ENCODE results near the gene TXNDC2.
A peak's percentile ranks its signal among the peaks of the same experiment; 100 is the strongest.
"Not testable (repeated sequence)": the region's sequence is repeated elsewhere in the genome, so short reads cannot be mapped to it uniquely, and the experiment has no call there.

The TXNDC2 gene

DNA sequence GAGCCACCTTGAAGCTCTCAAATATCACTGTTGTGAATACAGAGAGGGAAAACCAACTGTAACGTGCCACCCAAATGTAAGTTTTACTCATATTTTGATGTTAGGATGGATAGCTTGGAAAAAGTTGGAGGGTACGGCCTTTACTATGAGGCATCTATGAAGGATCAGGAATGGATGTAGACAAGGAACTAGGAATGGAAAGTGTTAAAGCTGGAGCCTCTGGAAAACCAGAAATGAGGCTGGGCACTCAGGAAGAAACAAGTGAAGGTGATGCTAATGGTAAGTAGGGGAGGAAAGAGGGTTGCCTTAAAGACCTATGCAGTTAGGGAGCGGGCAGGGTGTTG lies 204 bp downstream of the TXNDC2 start:
- no peak for DNase-seq

DNA sequence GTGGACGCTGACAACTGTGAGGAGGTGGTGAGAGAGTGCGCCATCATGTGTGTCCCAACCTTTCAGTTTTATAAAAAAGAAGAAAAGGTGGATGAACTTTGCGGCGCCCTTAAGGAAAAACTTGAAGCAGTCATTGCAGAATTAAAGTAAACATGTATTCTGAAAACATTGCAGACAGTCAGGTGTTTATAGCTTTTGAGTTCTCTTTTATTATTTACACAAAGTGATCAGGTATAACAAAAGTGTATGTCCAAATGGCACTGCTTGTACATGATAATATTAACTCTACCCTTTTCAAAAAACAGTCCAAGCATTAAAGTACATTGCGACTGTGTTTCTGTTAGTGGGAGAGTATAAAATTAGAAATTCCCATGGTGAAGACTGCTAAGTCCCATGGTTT lies 2.2 kb downstream of the TXNDC2 start:
- no peak for DNase-seq

DNA sequence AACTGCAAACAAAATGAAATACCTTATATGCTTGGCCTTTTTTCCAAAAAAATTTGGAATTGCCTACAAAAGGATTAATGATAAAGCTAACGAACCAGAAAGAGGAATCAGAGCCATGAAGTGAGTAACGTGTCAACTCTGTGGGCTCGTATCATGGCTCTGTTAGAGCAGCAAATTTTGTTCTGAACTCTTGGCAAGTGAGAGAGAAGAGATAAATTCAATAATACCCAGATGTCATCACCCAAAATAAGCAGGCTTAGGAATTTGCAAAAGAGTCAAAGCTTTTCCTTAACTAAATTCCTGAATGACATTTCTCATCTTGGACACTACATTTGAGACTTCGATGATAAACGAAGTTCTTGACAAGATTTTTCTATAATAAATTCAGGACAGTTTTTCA lies 4.4 kb downstream of the TXNDC2 start:
- DNase-seq = no peak

- DNase-seq = no peak
Measured at GRCh38 chr18:9890957-9891356, 5.2 kb downstream of the TXNDC2 start.

DNA sequence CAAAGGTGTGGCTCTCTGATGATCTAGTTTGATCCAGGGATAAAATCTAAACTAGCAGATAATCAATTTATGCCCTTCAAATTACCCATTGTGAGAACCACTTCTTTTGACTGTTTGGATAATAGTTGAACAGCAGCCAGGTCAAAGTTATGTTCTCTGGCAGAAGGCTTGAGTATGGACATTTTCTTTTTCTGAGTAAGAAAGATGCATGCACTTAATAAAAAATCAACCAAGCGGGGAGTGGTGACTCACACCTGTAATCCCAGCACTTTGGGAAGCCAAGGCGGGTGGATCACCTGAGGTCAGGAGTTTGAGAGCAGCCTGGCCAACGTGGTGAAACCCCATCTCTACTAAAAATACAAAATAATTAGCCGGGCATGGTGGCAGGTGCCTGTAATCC lies 5.7 kb downstream of the TXNDC2 start:
- not testable (repeated sequence) for DNase-seq

- DNase-seq = no peak
Measured at GRCh38 chr18:9894454-9895068, 8.8 kb downstream of the TXNDC2 start.

- DNase-seq = no peak
Measured at GRCh38 chr18:9897129-9897528, 11.4 kb downstream of the TXNDC2 start.

GRCh38 chr18:9897787-9898291 lies 12.1 kb downstream of the TXNDC2 start:
- not testable (repeated sequence) for DNase-seq

GRCh38 chr18:9898792-9899549 lies 13.2 kb downstream of the TXNDC2 start:
- no peak for DNase-seq

GRCh38 chr18:9899550-9899930 lies 13.8 kb downstream of the TXNDC2 start:
- not testable (repeated sequence) for DNase-seq

DNA sequence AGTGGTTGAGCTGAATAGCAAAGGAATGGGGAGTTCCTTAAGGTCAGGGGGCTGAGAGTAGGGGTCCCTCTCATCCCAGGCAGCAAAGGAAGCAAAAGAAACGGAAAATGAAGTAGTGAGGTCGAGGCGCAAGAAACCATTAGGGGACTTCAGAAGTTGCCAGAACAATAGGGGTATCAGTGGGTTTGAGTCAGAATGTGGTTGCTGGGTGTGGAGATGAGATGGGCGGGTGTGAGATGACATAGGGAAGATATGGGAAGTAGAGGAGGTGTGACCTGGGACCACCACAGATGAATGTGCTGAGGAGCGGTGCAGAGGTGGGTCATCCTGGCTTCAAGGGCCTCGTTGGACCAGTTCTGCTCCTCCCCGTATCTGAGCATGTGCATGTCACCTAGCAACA lies 14.9 kb downstream of the TXNDC2 start:
- no peak for DNase-seq

DNA sequence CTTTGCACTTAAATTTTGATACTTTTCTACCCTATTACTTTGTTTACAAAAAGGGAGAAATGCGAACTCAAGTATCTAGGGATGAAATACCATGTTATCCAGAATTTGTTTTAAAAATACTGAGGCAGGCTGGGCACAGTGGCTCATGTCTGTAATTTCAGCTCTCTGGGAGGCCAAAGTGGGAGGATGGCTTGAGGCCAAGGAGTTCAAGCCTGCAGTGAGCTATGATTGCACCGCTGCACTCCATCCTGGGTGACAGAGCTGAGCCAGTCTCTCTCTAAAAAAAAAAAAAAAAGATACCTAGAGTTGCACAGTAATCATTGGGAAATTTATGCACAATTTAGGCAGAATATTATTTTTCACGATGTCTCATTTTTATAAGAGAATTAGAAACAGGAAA lies 15.6 kb downstream of the TXNDC2 start:
- DNase-seq = no peak

- not testable (repeated sequence) for DNase-seq
Measured at GRCh38 chr18:9902264-9902663, 16.5 kb downstream of the TXNDC2 start.

GRCh38 chr18:9902832-9903231 lies 17.1 kb downstream of the TXNDC2 start:
- DNase-seq = no peak

DNA sequence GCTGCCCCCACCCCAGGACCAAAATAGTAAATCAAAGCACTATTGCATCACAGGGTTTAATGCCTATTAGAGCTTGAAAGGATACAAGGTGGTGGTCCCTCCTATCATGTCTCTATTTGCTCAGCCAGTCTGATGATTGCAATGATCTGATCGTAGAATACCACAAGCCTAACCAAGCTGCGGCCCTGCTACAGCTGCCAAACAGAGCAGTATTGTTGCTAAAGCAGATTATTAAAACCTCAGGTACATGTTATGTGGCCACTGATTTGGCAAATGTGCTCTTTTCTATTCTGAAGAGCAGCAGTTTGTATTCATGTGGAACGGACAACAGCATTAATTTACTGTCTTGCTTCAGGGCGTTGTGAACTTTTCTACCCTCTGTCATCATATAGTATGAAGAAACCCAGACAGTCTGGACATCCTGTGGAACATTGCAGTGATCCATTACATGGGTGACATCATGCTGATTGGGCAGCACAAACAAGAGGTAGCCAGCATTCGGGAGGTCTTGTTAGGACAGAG lies 19.7 kb downstream of the TXNDC2 start:
- DNase-seq = no peak

DNA sequence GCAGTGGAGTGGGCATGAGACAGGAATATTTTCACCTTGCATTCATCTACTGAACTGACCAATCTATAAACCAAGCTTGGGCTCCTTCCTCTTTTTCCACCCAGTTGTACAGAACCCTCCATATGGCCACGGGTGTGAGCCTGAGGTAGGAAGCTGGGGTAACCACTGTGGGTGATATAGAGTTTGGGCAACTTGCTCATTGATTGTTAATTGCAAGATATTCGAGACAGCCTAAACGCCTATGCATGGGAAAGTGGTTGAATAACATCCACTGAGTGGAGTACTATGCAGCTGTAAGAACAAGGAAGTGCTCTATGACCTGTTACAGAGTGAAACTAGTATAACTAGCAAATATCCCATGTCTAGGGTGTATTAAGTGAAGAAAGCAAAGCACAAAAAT lies 20.7 kb downstream of the TXNDC2 start:
- DNase-seq = no peak

DNA sequence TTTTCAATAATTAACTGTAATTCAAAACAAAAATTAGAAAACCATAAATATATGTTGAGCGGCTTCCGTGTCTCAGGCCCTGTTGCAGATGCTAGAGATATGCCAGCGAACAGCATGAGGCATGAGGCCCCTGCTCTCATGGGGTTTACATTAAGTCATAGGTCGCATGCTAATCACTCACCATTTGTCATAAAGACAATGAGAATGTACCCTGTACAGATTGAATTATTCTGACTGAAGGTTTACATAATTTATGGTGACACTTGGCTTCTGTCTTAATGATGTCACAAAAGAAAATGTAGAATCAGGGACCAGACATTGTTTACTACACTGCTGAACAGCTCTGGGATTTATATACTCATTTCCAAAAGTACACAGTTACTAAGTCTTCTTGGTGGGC lies 22.1 kb downstream of the TXNDC2 start:
- DNase-seq = no peak

GRCh38 chr18:9910071-9910470 lies 24.3 kb downstream of the TXNDC2 start:
- no peak for DNase-seq

DNA sequence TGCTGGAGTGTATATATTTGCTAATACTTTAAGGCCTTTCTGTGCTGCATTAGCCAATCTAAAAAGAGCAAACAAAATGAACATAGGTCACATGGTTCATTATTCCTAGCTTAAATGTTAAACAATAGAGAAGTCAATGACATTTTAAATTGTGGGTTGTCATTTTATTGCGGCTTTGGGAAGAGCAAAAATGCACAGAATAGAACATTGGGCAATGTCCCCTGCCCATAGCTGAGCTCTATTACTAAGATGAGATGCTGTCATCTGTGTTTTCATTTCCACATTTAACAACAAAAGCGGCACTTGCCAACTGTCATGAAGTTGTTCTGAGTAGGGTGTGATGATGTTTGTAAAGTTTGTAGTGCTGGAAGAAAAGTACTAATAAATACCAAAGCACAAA lies 24.9 kb downstream of the TXNDC2 start:
- no peak for DNase-seq

DNA sequence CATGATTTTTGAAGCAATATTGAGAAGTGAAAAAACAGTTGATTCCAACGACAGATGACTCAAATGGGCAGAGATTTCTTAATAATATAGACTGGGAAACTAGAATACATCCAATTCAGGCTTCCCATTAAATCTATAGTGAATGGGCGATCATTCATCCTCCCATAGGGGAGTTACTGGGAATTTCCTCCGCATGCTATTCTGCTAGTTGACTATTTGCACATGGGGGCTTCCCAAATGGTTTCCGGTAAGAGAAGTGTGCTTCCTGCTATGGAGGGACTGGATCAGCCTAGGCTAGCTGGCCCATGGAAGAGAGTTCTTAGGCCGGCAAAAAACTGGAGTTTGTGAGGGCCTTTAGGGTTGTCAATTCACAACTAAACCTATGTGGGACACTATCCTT lies 25.5 kb downstream of the TXNDC2 start:
- DNase-seq = no peak

- DNase-seq = not testable (repeated sequence)
Measured at GRCh38 chr18:9912285-9912684, 26.5 kb downstream of the TXNDC2 start.

DNA sequence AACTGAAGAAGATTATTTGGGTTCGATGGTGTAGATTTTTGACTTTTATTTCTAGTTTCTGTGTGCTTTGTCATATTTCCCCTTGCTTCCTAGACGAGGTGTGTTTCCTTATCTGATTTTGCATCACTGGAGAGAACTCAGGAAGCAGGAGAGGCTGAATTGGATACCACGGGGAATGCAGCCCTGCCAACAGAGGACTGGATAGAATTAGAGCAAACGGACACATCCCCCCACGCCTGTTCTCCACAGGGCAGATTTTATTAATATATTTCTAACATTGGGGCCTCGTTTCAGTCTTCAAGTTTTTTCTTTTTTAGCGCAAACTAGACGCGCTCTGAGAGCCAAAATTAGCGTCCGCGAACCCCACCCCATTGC lies 27.4 kb downstream of the TXNDC2 start:
- DNase-seq = no peak

DNA sequence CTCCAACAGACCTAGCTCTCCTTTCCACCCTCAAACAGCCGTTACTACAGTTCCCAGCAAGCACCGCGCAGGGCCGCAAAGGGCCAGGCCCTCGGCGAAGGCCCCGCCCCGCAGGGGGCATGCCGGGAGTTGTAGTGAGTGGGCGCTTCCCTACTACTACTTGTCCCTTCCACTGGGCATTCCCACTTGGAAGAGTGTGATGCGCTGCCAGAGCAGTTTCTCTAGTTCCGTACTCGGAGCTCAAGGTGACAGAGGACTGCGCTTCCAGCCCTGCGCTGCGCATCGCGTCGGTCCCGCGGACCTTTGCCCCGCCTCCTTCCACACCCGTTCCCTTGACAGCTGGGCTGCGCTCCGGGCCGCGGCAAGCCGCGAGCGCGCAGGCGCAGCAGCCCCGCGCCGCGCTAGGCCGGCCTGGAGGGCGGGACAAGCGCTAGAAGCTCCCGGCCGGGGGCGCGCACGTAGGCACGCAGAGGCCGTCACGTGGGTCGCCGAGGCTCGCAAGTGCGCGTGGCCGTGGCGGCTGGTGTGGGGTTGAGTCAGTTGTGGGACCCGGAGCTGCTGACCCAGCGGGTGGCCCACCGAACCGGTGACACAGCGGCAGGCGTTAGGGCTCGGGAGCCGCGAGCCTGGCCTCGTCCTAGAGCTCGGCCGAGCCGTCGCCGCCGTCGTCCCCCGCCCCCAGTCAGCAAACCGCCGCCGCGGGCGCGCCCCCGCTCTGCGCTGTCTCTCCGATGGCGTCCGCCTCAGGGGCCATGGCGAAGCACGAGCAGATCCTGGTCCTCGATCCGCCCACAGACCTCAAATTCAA lies 28.0 kb downstream of the TXNDC2 start, which contains the start of gene VAPA:
TSS of gene VAPA (plus strand) at position 491 of the 808 bp plus-strand sequence. CDS start at position 732, 241 bp downstream.
- DNase-seq = peak; percentile 96

DNA sequence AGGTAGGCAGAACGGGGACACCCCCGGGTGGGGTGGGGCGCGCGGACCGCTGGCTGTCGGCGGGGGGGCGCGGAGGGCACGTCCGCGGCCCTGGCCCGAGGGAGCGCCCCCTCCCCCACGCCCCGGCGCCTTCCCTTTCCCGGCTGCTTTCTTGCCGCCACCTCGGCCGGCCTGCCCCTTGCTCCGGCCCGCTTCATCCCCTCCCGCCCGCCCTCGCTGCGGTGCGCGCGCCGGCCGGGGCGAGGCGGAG lies 28.5 kb downstream of the TXNDC2 start:
- no peak for DNase-seq
